GM21447 (cell line): ENCODE results near the gene DYNC1H1.
"Not testable (repeated sequence)": the region's sequence is repeated elsewhere in the genome, so short reads cannot be mapped to it uniquely, and the experiment has no call there.

Source experiments
- ATAC-seq: cut with Tn5 transposase; IDR thresholded peaks from one replicate; pipeline ENCODE4 v1.9.1; 2021; ENCODE audit not compliant: unreplicated experiment

The DYNC1H1 gene

GRCh38 chr14:102058961-102059360, 94.6 kb downstream of the DYNC1H1 start:
- no peak for ATAC-seq

GRCh38 chr14:102063109-102063807, 98.9 kb downstream of the DYNC1H1 start:
- ATAC-seq, result no peak

- ATAC-seq, result no peak
Measured at GRCh38 chr14:102063808-102064429, 99.5 kb downstream of the DYNC1H1 start.

- ATAC-seq, result not testable (repeated sequence)
Measured at GRCh38 chr14:102064590-102064989, 100.2 kb downstream of the DYNC1H1 start.

GRCh38 chr14:102066041-102066451, 101.7 kb downstream of the DYNC1H1 start:
- no peak for ATAC-seq

GRCh38 chr14:102071283-102071998, 107.1 kb downstream of the DYNC1H1 start:
- ATAC-seq, result no peak

- ATAC-seq, result no peak
Measured at GRCh38 chr14:102074415-102074964, 110.1 kb downstream of the DYNC1H1 start.

- no peak for ATAC-seq
Measured at GRCh38 chr14:102075155-102075554, 110.8 kb downstream of the DYNC1H1 start.

- ATAC-seq, result no peak
Measured at GRCh38 chr14:102077382-102077709, 113.0 kb downstream of the DYNC1H1 start.

- ATAC-seq, result not testable (repeated sequence)
Measured at GRCh38 chr14:102078361-102078791, 114.0 kb downstream of the DYNC1H1 start.

- ATAC-seq, result no peak
Measured at GRCh38 chr14:102078831-102079699, 114.7 kb downstream of the DYNC1H1 start.

GRCh38 chr14:102079700-102079979, 115.3 kb downstream of the DYNC1H1 start:
- no peak for ATAC-seq

GRCh38 chr14:102080183-102081080, 116.1 kb downstream of the DYNC1H1 start:
- no peak for ATAC-seq

- ATAC-seq, result no peak
Measured at GRCh38 chr14:102081231-102082080, 117.1 kb downstream of the DYNC1H1 start.

- ATAC-seq, result not testable (repeated sequence)
Measured at GRCh38 chr14:102084522-102084921, 120.1 kb downstream of the DYNC1H1 start.

GRCh38 chr14:102084931-102085330, 120.6 kb downstream of the DYNC1H1 start:
- no peak for ATAC-seq

- ATAC-seq, result no peak
Measured at GRCh38 chr14:102085488-102085887, 121.1 kb downstream of the DYNC1H1 start.

- peak; percentile 28 for ATAC-seq
Measured at GRCh38 chr14:102085948-102086708, 121.8 kb downstream of the DYNC1H1 start.

GRCh38 chr14:102086709-102086971, 122.3 kb downstream of the DYNC1H1 start:
- ATAC-seq, result no peak
